GM12872 (cell line): ENCODE results near the gene ZDHHC14.

Source experiments
- TF ChIP-seq, protein P1 (sequence below): IDR thresholded peaks from 3 replicates; pipeline ENCODE4 v1.5.1; 2011; ENCODE audit warnings: low read depth, mild to moderate bottlenecking, low read length, moderate library complexity; ENCODE audit not compliant: insufficient read depth

ZDHHC14 gene

DNA sequence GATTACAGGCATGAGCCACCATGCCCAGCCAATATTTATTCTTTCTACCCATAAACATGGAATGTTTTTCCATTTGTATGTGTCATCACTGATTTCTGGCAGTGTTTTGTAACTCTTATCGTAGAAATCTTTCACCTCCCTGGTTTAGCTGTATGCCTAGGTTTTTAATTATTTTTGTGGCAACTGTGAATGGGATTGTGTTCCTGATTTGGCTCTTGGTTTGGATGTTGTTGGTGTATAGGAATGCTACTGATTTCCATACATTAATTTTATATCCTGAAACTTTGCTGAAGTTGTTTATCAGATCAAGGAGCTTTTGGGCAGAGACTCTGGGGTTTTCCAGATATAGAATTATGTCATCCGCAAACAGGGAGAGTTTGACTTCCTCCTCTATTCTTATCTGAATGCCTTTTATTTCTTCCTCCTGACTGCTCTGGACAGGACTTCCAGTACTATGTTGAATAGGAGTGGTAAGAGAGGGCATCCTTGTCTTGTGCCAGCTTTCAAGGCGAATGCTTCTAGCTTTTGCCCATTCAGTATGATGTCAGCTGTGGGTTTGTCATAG, 198.6 kb downstream of the ZDHHC14 start:
- TF ChIP-seq, protein P1, sequence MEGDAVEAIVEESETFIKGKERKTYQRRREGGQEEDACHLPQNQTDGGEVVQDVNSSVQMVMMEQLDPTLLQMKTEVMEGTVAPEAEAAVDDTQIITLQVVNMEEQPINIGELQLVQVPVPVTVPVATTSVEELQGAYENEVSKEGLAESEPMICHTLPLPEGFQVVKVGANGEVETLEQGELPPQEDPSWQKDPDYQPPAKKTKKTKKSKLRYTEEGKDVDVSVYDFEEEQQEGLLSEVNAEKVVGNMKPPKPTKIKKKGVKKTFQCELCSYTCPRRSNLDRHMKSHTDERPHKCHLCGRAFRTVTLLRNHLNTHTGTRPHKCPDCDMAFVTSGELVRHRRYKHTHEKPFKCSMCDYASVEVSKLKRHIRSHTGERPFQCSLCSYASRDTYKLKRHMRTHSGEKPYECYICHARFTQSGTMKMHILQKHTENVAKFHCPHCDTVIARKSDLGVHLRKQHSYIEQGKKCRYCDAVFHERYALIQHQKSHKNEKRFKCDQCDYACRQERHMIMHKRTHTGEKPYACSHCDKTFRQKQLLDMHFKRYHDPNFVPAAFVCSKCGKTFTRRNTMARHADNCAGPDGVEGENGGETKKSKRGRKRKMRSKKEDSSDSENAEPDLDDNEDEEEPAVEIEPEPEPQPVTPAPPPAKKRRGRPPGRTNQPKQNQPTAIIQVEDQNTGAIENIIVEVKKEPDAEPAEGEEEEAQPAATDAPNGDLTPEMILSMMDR = no peak

DNA sequence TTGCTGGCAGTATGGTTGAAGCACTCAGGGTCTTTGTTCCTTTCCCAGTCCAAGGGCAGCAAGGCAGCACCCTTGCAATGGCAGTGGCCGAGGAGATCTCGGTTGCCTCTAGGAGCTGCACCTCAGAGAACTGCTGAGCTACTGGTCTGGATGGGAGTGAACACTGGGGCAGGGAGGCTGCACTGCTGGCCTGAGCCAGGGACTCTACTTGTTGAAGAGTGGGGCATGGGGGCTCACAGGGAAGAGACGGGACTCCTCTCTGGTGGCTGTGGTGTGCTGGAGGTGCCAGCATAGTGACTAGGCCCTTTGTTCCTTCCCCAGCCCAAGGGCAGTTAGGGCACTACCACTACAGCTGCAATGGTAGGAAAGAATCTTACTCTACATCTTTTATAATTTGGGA, 203.0 kb downstream of the ZDHHC14 start:
- TF ChIP-seq, protein P1 = no peak

DNA sequence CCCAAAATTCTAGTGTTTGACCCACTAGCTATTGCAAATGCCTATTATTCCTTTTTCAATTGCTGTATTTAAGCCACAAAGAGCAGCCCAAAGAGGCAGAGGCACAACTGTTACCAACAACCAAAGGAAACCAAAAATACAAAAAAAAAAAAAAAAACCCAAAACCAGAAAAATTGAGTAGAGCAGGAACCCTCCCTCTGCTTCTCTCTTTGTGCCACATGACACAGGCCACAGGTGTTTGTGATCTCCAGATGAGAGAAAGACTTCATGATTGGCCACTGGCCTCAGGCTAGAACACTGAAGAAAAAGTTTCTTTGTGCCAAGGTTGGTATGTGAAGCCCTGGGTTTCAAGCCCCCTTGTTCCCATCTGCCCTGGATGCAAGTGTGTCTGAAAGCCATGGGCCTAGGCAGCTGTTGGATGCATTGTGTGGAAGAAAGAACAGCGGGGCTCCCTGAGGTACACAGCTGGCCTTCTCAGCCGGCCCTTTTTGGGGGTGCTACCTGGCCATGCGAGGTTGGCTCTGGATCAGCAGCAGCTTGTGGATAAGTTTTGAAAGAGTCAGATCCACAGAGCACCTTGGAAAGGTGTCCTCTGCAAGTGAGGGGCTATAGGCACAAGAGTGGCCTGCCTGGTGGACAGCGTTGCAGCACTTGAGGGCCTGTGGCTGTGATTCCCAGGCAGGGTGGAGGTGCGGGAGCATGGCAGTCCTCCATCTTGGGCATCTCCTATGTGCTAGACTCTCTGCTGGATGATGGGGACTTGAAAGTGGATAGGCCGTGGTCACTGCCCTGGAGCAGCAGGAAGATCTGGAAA, 204.5 kb downstream of the ZDHHC14 start:
- TF ChIP-seq, protein P1 = no peak

DNA sequence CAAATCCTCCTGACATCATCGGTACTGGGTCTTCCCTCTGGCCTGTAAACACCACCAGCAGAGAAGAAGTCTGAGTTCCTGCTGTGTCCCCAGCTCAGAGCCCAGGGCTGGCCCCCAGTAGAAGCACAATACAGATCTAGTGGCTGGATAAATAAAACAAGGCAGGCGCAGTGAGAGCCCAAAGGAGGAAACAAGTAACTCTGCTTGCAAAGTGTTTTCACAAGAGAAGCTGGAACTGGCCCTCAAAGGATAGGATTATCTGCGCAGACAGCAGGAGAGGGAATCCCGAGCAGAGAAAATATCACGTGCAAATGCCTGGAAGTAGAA, 205.1 kb downstream of the ZDHHC14 start:
- TF ChIP-seq, protein P1 = no peak

DNA sequence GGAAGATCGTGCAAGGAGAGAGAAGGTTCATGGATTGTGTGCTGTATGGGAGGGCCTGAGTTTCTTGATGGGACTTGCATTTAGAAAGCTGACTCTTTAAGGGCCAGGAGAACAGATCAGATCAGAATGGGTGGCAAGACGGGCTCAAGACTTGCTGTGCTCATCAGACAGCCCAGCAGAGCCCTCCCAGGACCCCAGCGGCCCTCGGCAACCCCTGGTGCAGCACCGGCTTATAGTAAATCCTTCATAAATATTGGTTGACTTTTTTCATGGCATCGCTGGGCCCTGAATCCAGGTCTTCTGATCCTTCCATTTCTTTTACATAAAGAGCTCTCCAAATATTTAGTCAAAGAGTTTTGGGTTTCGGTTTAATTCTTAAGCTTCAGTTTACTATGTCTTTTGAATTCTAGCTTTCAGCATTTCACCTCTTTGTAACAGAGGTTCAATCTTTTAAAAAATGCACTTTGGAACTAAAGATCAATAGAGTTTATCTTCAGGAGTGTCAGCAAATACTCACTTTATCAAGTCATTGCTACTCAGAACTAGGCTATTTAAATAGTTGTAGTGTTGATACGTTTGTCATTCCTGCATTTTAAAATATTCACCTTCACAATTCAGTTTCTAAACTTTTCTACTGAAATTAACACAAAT, 205.6 kb downstream of the ZDHHC14 start:
- TF ChIP-seq, protein P1 = no peak

DNA sequence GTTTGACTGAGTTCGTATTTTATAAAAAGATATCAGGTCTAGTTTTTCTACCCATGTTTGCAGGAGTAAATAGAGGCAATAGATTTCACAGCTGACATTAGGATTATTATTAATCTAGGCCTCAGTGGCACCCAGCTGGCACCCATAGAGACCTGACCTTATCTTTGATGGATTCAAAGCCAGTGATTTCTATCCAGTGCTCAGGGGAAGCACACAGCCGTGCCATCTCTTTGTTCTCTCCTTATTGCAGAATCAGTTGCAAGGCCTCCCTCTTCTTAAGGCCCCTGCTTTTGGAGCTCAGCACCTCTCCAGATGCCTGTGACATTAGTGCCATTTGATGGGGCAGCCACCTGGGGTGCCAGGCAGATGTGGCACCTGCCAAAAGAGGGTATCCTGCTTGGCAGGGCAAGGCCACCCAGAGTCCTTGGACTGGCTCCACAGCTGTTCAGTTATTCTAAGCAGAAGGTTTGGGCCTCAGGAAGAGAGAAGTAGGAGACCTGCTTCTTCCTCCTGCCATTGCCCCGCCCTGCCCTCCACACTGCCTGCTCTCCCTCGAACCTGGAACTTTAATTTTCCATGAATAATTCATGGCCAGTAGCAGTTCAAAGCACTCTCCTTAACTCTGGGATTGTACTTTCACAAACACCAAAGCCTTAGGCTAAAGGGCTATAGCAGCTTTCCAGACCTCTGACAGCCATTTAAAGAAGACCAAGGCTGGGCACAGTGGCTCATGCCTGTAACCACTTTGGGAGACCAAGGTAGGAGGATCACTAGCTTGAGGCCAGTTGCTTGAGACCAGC, 206.3 kb downstream of the ZDHHC14 start:
- TF ChIP-seq, protein P1 = no peak

DNA sequence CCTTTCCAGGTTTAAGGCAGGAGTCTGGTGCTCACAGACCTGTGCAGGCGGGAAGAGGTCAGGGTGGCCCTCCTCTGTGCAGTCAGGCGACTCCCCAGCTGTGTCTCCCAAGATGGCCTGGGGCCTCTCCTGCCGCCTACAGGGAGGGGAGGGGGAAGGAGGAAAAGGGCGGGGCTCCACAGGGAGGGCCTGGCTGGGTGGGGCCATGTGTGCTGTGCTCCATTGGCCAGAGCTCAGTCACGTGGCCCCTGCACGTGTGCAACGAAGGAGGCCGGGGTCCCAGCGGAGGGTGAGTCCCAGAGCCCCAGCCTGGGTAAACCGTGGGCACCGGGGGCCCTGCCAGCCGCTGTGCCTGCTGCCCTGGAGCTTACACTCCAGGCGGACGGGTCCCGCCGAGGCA, 211.6 kb downstream of the ZDHHC14 start:
- TF ChIP-seq, protein P1 = no peak
